H4 (cell line): ENCODE results near the gene AIFM2. TPM values are rescaled to one million over a fixed set of nuclear protein-coding genes. Genes with fewer than 3 reads are reported as not detected.
"Not testable (repeated sequence)": the region's sequence is repeated elsewhere in the genome, so short reads cannot be mapped to it uniquely, and the experiment has no call there.

Experiments
- DNase-seq: peaks from one replicate; pipeline ENCODE4 v3.0.0-alpha.2; 2015; ENCODE audit warnings: low spot score
- total RNA-seq: library from RNA; depleted of rRNA; stranded (reverse); fragments of >200 nt; shearing (Covaris generic); gene quantifications from 2 replicates; pipeline ENCODE4 v1.2.3, GENCODE V29; 2014; rRNA removed

AIFM2 gene
- 9.2 and 10.6 TPM in 2 replicates for total RNA-seq

GRCh38 chr10:70132098-70133029 lies at the start of gene AIFM2:
AIFM2 (minus strand) TSS chr10:70132825; CDS start chr10:70124084, 8,741 bp downstream.
- peak; percentile 63 for DNase-seq

- not testable (repeated sequence) for DNase-seq
Observed at GRCh38 chr10:70179209-70179608, 46.6 kb upstream of the AIFM2 start.

GRCh38 chr10:70178139-70178725 lies 45.6 kb upstream of the AIFM2 start:
- DNase-seq = no peak

- DNase-seq = no peak
Observed at GRCh38 chr10:70176441-70176840, 43.8 kb upstream of the AIFM2 start.

GRCh38 chr10:70175516-70175915 lies 42.9 kb upstream of the AIFM2 start:
- no peak for DNase-seq

- peak; percentile 22 for DNase-seq
Observed at GRCh38 chr10:70174058-70174741, 41.6 kb upstream of the AIFM2 start.

GRCh38 chr10:70169649-70170364 lies 37.2 kb upstream of the AIFM2 start:
- no peak for DNase-seq

- DNase-seq = no peak
Observed at GRCh38 chr10:70169011-70169410, 36.4 kb upstream of the AIFM2 start.

GRCh38 chr10:70167246-70167645 lies 34.6 kb upstream of the AIFM2 start:
- no peak for DNase-seq

- DNase-seq = no peak
Observed at GRCh38 chr10:70166394-70166793, 33.8 kb upstream of the AIFM2 start.

- DNase-seq = no peak
Observed at GRCh38 chr10:70164163-70164562, 31.5 kb upstream of the AIFM2 start.

GRCh38 chr10:70163448-70163847 lies 30.8 kb upstream of the AIFM2 start:
- no peak for DNase-seq

GRCh38 chr10:70162892-70163201 lies 30.2 kb upstream of the AIFM2 start:
- DNase-seq = no peak

GRCh38 chr10:70162151-70162891 lies 29.7 kb upstream of the AIFM2 start:
- no peak for DNase-seq

GRCh38 chr10:70160798-70161197 lies 28.2 kb upstream of the AIFM2 start:
- no peak for DNase-seq

- DNase-seq = not testable (repeated sequence)
Observed at GRCh38 chr10:70159366-70159765, 26.7 kb upstream of the AIFM2 start.

GRCh38 chr10:70158113-70158512 lies 25.5 kb upstream of the AIFM2 start:
- no peak for DNase-seq

- no peak for DNase-seq
Observed at GRCh38 chr10:70155255-70155838, 22.7 kb upstream of the AIFM2 start.

GRCh38 chr10:70148516-70148915 lies 15.9 kb upstream of the AIFM2 start:
- no peak for DNase-seq

- no peak for DNase-seq
Observed at GRCh38 chr10:70147259-70147625, 14.6 kb upstream of the AIFM2 start.
